A172 (cell line): ENCODE results near the gene TPK1. TPM values are rescaled to one million over a fixed set of nuclear protein-coding genes. Genes with fewer than 3 reads are reported as not detected.

ENCODE experiments used
- DNase-seq: peaks from one replicate; pipeline ENCODE4 v3.0.0-alpha.2; 2015; ENCODE audit warnings: low spot score
- total RNA-seq: library from RNA; depleted of rRNA; stranded (reverse); fragments of >200 nt; shearing (Covaris generic); gene quantifications from 2 replicates; pipeline ENCODE4 v1.2.3, GENCODE V29; 2014

The TPK1 gene
- total RNA-seq, 1 experiment from 2014 or later: 5.9 TPM

DNA sequence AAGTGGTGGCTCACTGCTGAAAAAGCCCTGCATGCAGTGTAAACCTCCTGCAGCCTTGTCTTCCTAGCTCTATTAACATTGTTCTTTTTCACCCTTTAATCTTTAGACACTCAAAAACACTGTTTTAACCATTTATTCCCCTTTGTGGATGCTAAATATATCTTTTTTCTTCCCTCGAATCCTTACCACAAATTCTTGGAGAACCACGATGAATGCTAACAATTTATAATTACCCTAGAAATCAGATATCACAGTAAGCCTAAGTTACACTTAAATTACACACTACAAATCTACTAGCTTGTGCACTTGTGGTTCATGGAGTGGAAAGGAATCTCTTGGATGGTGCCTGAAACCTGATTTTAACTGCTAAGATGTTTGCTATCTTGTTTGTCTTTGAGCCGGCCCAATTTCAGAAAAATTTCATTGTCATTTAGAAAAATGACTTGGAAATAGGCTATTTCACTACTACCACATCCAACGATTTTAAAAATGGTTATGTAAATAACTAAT is 307.3 kb downstream of the TPK1 start:
- no peak for DNase-seq

DNA sequence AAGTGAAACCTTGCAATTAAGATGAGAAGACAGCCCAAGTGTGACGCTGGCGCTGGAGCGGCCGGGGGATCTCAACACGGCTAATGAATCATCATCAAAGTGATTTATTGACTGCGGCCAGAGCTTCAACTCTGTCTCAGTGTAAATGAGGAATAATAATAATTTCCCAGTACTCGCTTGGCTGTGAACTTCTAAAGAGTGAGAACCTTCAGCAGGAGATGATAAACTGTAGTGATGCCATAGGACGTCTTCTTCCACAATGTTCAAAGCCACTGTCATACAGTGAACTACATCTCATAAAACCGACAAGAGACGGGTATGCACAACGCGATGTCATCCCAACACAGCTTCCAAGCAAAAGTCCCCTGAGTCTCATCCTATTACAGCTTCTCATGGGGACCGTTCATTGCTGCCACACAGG is 308.8 kb downstream of the TPK1 start:
- peak; percentile 51 for DNase-seq

DNA sequence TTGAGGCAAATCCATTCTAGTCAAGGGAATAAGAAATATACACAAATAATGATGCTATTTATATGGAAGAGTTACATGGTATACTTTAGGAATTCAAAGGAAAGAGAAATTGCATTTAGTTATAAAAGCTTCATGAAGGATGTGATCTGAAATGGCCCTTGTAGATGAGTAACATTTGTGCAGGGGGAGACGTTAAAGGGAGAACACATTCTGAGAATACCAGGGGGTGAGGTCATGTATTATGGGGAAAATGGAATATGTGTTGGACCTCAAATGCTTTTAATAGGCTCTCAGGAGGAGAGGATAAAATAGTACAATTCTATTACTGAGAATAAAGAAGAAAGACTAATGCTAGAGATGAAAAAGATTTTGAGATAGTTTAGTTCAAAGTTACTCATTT is 309.9 kb downstream of the TPK1 start:
- peak; percentile 4 for DNase-seq

DNA sequence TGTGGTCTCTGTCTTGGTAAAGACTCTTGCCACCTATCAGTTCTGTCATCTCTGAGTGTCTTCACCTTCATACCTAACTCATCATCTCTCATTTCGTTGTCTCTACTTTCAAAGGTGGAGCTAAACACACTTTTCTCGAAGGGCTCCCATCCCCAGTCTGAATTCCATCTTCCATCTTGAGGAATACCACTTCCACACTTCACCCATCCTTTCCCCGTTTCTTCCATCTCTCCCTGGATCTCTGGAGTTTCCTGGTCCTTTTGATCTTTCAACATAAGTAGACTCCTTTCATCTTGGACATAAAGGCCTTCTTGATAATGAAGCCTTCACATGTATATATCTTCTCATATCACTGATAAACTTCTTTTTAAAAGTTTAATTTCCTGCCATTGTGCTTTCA is 311.6 kb downstream of the TPK1 start:
- no peak for DNase-seq

DNA sequence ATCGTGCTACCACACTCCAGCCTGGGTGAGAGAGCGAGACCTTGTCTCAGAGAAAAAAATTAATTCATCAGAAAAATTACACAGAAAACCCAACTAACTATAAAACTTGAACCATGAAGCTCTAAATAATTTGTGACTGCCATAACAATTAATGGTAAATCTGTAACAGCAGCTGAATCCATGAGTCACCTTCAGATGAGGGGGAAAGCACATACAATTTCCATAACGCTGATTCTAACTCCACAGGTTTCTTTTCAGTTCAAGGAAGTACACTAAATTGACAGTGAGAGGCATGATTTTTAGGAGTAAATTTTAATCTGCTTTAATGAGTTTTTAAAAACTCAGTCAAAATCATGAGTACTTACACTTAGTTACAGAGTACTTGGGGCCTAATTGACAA is 312.2 kb downstream of the TPK1 start:
- DNase-seq: no peak

DNA sequence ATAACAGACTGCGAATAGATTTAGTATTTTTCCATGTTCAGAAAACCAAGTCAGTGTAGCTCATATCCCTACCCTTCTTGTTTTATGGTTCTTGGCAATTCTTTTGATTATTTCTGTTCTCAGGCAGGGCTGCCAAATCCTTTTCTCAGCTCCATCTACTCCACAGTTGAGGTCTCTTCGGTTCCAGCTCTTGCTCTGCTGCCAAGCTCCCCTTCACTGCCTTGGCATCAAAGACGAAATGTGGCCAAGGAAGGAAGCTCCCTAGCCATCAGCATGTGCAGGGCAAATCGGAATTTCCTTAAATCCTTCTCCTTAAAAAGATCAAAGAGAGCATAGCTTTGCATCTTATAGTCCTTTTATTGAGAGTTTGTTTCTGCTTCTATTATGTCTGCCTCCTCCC is 315.9 kb downstream of the TPK1 start:
- no peak for DNase-seq

DNA sequence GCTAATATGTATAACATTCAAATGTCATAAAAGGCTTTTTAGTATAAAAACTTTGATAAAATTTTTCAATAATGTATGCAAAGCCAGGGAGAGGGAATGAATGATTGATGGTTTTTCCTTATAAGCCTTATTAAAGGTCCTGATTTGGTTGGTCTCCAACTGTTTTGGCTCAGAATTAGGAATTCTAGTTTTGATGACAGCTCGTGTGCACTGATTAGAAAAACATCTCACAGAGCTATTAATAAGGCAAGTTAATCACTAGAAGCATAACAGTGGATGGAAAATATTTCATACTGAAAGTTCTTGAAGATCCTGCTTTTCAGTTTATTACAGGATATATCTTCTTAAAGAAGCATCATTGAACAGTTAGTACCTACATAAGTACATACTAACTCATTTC is 317.5 kb downstream of the TPK1 start:
- DNase-seq: no peak

DNA sequence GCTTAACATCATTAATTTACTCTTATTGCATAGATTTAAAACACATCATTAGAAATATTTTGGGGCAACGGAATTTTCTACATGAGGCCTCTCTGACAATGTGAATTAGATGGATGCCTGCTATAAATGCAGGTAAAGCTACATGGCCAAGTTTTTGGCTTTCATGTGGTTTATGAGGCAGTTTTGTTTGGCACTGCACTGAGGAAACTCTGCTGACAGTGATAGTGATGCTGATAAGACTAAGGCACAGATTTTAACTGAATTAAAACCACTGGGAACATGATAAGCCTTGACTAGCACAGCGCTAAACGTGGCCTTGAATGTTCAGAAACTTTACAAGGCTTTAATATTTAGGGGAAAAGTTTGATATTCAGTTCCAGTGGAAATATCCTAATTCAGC is 318.1 kb downstream of the TPK1 start:
- no peak for DNase-seq

DNA sequence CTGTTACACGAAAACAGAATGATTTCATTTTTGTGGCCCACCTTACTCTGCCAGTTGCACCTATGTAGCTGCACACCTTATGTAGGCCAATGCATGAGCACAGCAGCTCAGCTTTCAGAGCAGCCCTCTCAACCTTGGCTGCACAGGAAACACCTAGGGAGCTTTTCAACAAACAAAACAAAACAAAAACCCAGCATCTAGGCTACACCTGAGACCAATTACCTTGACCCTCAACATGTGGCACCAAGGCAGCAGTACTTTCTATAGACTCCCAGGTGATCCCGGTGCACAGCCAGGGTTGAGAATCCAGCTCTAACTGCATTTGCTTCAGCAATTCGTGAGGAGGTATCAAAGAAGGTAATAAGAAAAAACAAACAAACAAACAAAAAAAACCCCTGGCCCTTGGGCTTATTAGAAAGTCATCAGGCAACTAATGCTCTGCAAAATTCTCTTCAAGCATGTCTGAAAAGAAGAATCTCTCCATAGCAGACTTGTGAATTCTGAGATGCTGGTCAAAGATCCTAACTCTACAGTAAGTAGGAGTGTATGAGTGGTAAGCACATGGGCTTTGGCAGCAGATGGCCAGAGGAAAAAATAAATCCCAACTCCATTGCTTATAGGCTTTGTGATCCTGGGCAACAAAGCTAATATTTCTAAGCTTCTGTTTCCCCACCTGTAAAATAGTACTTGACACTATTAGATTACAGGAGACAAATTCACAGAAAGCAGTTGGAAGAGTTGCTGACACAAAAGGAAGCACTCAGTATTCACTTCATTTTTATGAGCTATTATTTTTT is 318.9 kb downstream of the TPK1 start:
- DNase-seq: no peak

DNA sequence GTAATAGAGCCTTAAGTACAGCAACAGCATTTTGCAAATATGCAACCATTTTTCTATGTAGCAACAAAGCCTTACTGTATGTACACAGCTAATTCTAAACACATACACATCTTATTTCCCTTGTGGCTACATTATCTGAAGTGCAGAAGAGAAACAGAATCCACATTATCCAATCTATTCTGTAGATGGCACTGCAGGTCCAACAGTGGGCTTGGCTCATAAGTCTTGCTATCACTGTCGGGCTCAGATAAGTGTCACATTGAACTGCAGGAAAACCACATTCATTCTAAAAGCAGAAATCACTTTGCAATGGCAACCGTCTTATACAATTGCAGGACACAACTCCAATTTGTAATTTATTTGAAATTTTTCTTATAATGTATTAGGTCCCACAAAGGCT is 322.5 kb downstream of the TPK1 start:
- DNase-seq: peak; percentile 26

DNA sequence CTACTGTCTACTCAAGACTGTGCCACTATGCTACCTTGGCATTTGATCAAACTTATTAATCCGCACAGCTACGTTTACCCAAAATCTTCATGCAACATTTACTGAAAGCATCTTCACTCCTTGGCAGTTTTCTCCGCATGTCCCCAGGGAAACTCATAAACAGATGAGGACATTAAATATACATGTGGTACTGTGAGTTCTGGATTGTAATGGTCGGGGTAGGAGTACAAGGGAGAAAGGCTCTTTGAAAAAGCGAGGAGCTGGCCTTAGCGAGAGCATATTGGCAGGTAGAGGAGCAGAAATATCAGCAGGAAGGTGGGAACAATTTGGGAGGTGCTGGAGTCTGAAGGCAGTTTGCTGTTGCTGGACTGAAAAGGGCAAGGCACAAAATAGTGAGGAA is 325.2 kb downstream of the TPK1 start:
- DNase-seq: no peak

DNA sequence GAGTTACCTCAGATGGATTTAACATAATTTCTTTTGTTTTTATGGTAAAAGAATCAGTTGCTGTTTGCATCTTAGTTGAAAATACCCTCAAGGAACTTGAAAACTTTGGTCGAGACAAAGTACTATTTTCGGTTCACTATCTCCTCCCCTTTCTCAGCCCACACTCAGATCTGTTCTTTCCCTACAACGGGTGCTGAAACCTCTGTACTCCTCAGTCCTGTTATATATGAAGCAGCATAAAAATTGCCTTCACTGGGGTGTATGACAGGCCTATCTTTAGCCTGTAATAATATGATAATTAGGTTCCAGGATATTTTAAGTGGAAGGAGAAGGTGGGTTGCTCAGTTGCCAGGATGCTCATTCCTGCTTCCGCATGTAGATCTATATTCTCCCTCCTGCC is 327.2 kb downstream of the TPK1 start:
- DNase-seq: no peak

DNA sequence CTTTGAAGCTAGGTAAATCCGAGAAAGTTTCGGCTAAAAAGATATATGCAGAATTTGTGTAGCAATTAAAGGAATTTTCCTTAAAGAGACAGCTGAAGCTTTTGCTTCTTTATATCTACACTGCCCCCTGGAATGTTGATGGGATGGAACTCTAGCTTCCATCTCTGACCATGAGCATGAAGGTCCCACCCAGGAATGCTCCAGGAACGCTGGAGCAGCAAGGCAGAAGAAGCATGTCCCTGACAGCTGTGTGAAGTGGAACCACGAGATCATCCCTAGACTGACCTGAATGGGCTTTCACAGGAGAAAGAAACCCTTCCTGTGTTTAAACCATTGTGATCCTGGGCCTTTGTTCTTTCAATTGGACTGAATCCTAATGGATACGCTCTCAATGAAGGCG is 332.6 kb downstream of the TPK1 start:
- no peak for DNase-seq

DNA sequence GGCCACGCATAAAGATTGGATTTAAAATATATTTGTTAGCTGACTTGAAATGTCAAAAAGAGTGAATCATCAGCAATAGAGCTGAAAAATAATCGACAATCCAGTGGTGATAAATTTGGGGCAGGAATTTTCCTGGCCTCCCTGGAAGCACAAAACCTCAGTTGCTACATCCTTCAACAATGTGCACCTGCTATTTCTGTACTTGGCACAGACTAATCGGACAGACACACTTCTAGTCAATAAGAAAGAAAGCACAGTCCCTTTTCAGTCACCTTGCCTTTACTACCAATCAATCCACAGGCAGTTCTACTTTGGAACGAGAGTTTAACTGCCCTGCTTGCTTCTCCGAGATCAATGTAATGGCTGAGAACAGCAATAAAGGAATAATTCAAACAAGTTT is 335.6 kb downstream of the TPK1 start:
- no peak for DNase-seq

DNA sequence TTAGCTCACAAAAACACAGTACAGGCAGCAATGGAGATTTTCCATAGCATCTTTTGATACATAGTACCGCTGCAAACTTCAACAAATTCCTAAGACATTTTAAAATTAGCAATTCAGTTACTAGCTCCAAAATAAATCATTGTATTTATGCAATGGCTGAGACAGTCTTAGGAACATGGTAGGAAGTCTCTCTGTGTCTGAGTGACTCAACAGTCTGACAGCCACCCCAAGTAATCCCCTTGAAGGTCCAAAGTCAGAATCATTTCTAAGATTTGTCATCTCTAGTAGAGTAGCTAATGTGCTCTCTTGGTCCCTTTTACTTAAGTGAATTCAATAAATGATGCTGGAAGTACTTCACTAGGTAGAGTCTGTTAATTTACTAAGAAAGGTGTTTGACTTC is 338.6 kb downstream of the TPK1 start:
- DNase-seq: peak; percentile 12

DNA sequence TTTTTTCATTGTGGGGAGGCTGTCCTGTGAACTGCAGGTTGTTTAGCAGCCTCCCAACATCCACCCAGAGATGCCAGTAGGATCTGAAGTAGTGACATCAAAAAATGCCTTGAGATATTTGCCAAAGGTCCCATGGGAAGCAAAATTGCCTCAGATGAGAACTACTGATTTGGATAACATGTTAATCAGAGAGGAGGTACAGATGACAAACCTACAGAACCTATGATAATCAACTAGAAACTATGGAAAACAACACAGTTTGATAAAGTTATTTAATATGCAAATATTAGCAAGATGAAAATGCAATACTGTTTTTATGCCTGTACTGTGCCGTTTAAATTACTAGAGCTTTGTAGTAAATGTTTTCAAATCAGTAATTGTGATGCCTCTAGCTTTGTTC is 341.5 kb downstream of the TPK1 start:
- DNase-seq: no peak

DNA sequence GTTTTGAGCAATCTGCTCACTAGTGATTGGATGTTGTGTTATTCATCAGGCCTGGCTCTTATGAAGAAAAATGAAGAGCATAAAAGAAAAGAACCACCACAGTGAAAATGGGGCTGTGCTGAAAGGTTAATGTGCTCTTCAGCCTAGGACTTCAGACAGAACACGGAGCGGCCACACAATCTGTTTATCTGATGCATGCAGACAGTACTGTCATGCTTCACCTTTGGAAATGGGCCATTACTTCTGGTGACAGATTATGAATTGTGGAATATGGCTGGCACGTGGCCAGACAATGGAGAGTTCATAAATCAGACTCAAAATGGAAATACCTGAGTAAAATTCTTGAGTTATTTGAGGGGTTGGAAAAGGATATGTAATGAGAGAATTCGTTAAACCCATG is 346.3 kb downstream of the TPK1 start:
- DNase-seq: no peak

DNA sequence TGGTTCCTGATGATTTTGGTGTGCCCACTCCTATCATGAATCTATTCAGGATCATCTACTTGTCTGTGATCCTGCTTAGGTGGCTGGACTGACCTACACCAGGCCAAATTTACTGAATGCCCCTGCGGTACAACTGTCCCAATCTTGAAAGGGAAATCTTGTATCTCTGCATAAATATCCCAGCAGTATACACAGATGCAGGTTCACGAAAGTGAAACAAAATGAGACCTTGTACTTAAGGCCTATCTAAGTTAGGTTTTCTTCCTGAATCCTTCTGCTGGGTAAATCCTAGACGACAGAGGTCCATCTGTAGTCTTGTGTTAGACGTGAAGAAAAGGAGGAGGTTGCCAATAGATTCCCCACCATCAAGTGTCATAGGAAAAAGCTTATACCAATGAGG is 346.9 kb downstream of the TPK1 start:
- no peak for DNase-seq

DNA sequence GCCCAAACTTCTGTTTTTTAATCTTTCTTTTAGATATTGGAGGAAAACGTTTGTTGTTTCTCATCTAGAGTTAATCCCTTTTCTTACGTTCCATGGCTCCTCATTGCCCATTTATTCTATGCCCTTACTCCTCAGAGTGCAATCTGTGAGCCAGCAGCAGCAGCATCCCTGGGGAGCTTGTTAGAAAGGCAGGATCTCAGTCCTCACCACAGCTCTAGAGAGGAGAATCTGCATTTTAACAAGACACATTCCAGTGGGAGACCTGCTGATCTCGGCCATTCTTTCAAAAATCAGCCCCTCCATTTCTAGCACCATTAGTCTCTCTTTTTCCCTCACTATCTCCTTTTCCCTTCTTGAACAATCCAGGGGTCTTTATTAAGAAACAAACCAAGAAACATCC is 348.0 kb downstream of the TPK1 start:
- no peak for DNase-seq

DNA sequence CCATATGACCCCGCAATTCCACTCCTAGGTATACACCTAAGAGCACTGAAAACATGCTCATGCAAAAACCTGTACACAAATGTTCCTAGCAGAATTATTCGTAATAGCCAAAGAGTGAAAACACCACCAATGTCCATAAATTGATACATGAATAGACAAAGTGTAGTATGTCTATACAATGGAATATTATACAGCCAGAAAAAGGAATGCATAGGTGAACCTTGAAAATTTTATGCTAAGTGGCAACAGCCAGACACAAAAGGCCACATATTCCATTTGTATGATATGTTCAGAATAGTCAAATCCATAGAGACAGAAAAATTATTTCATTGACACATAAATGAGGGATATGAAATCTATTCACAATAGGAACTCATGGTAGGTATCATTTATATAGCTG is 351.4 kb downstream of the TPK1 start:
- DNase-seq: no peak

DNA sequence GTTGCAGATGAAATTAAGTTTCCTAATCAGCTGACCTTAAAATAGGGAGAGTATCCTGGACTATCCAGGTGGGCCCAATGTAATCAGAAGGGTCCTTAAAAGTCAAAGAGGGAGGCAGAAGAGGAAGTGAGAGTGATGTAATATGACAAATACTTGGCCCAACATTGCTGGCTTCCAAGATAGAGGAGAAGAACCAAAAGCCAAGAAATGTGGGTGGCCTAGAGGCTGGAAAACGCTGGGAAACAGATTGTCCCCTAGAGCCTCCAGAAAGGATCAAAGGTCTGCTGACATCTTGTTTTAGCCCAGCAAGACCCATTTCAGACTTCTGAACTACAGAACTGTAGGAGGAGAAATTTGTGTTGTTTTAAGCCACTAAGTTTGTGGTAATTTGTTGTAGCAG is 352.7 kb downstream of the TPK1 start:
- no peak for DNase-seq

DNA sequence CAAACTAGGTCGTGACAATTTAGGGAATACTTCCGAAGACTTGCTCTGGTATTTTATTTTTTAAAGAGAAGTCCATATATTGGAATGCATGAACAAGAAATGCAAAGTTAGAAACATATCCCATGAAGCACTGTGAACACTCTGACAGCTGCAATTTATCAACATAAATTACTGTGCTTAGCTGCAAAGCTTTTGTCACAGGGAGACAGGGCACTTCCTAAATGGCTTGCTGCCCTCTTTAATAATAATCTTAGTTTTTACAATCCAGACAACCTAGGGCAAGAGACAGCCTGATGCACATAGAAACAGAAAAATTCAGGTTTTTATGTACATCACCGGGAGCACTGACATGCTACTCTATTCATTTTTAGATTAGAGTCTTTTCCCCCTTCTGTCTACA is 354.0 kb downstream of the TPK1 start:
- no peak for DNase-seq

DNA sequence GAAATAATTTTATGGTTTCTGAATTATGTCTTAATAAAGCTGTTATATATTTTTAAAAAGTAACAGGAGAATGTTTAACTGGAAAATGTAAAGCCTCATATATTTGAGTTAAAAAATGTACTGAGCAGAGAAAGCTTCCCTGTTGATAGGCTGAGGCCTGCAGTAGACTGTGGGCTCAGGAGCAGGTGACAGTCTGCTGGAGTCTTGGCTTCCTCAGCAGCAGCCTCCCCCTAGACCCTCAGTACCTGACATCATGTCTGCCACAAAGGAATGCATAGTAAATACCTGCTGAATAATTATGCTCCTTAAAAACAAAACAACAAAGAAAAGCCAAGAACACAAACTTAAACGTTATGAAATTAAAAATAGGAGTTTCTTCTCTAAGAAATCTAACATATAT is 358.5 kb downstream of the TPK1 start:
- DNase-seq: no peak
